ENCODE data around the gene HBG1.

The HBG1 gene

GRCh38 chr11:5245155-5245554, 4.5 kb downstream of the HBG1 start:
- no peak for TF ChIP-seq CTCF (IDR thresholded peaks at IDR 0.05; ENCODE audit: insufficient read depth, low read depth, low read length, missing control alignments)
- no peak for DNase-seq (ENCODE audit: low read depth)
- H3K4me3 ChIP-seq (ENCODE audit: low read length), result no peak overlapping the region

DNA sequence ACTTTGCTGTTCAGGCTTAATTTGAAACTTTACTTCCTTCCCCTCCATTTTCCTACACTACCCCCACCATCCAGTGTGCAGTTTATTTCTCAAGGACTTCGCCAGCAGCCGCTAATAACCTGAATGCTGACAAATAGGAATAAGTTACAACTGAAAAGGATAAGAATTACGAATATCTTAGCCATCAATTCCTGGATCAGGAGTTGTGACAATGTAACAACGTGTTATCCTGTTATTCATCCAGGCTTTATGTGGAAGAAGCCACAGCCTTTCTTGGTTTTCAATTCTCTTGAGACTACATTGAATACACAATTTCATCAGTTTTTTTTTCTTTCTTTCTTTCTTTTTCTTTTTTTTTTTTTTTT, 5.9 kb downstream of the HBG1 start:
- H3K4me3 ChIP-seq (ENCODE audit: low read length), result no peak overlapping the region
- TF ChIP-seq CTCF (IDR thresholded peaks at IDR 0.05; ENCODE audit: insufficient read depth, low read depth, low read length, missing control alignments), result no peak
- DNase-seq (ENCODE audit: low read depth), result no peak

GRCh38 chr11:5242933-5243815, 6.5 kb downstream of the HBG1 start:
- no peak for TF ChIP-seq CTCF (IDR thresholded peaks at IDR 0.05; ENCODE audit: insufficient read depth, low read depth, low read length, missing control alignments)

DNA sequence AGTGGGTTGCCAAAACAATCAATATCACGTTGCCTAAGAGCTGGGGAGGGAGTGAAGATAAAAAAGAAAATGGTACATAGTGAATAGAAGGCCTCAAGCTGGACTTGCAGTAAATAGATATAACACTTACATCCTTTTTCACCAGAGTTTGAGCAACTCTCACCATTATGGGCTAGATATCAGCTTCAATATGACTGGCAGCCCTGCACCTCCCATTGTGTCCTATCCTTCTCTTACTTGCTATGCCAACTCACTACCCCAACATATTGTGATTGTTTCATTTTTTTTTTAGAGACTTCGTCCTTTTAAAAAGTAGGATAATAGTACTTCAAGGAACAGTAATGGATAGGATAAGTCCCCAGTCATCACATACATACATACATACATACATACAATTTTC, 7.4 kb downstream of the HBG1 start:
- no peak overlapping the region for H3K4me3 ChIP-seq (ENCODE audit: low read length)
- TF ChIP-seq CTCF (IDR thresholded peaks at IDR 0.05; ENCODE audit: insufficient read depth, low read depth, low read length, missing control alignments), result no peak
- DNase-seq (ENCODE audit: low read depth), result no peak

More at GRCh38 chr11:5242933-5243815, 6.5 kb downstream of the HBG1 start:
- no peak overlapping the region for H3K4me3 ChIP-seq (ENCODE audit: low read length)
- peak; percentile 21 for DNase-seq (ENCODE audit: low read depth)

GRCh38 chr11:5241458-5241857, 8.2 kb downstream of the HBG1 start:
- no peak for TF ChIP-seq CTCF (IDR thresholded peaks at IDR 0.05; ENCODE audit: insufficient read depth, low read depth, low read length, missing control alignments)
- DNase-seq (ENCODE audit: low read depth), result no peak
- H3K4me3 ChIP-seq (ENCODE audit: low read length), result no peak overlapping the region

DNA sequence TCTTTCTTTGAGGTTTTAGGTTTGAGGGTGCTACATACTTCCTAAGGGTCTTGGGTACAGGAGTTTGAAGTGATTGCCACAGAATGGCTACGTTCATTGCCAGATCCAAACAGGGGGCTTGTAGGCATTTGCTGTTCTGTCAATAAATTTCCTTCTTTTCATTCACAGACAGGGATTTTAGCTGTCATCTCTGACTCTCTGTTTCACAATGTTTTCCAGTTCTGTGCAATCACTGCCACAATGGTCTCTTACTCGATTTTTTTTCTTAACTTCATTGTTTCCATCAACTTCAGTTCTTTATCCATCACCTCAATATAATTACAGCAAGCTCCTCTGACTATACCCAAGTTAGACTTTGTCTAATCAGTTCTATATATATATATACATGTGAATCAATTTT, 9.2 kb downstream of the HBG1 start:
- no peak for DNase-seq (ENCODE audit: low read depth)
- TF ChIP-seq CTCF (IDR thresholded peaks at IDR 0.05; ENCODE audit: insufficient read depth, low read depth, low read length, missing control alignments), result no peak
- H3K4me3 ChIP-seq (ENCODE audit: low read length), result no peak overlapping the region

- TF ChIP-seq CTCF (IDR thresholded peaks at IDR 0.05; ENCODE audit: insufficient read depth, low read depth, low read length, missing control alignments), result no peak
- H3K4me3 ChIP-seq (ENCODE audit: low read length), result no peak overlapping the region
- no peak for DNase-seq (ENCODE audit: low read depth)
Measured at GRCh38 chr11:5240056-5240455, 9.6 kb downstream of the HBG1 start.
